Esophagus muscularis mucosa (tissue), 4 donors: ENCODE data around the gene PIGM.

Experiments used
- EP300 ChIP-seq: sonication (generic); formaldehyde crosslinking; IDR thresholded peaks from one replicate; pipeline ENCODE4 v1.6.1; 2017; ENCODE audit warnings: antibody characterized with exemption
- POLR2A ChIP-seq: fragments of 450-650 bp; IDR thresholded peaks from one replicate; pipeline ENCODE4 v1.6.1; 2017; ENCODE audit warnings: antibody characterized with exemption, moderate library complexity, mild to moderate bottlenecking, low read depth
- POLR2AphosphoS5 ChIP-seq, 2 donors: sonication (generic); formaldehyde crosslinking; IDR thresholded peaks; one replicate each; pipeline ENCODE4 v1.6.1; 2017; ENCODE audit warnings: antibody characterized with exemption in 2 of 2
- TF ChIP-seq, protein P1 (sequence below), 3 experiments: fragments of 200-600 bp in 2 of 3; fragments of 450-650 bp in 1 of 3; sonication (generic) in 2 of 3; IDR thresholded peaks; one replicate each; pipeline ENCODE4 v1.5.1; 2017 to 2019; ENCODE audit warnings: antibody characterized with exemption in 3 of 3, mild to moderate bottlenecking in 2 of 3, moderate library complexity in 1 of 3

- TF ChIP-seq, protein P1, sequence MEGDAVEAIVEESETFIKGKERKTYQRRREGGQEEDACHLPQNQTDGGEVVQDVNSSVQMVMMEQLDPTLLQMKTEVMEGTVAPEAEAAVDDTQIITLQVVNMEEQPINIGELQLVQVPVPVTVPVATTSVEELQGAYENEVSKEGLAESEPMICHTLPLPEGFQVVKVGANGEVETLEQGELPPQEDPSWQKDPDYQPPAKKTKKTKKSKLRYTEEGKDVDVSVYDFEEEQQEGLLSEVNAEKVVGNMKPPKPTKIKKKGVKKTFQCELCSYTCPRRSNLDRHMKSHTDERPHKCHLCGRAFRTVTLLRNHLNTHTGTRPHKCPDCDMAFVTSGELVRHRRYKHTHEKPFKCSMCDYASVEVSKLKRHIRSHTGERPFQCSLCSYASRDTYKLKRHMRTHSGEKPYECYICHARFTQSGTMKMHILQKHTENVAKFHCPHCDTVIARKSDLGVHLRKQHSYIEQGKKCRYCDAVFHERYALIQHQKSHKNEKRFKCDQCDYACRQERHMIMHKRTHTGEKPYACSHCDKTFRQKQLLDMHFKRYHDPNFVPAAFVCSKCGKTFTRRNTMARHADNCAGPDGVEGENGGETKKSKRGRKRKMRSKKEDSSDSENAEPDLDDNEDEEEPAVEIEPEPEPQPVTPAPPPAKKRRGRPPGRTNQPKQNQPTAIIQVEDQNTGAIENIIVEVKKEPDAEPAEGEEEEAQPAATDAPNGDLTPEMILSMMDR (IDR thresholded peaks at IDR 0.05): no peak
- TF ChIP-seq POLR2A (no peak), EP300 (no peak), POLR2AphosphoS5 (IDR thresholded peaks at IDR 0.05) (no peak)
Observed at GRCh38 chr1:160069460-160070231, 37.9 kb upstream of the PIGM start, which contains the start of gene KCNJ10.
